Measurements from ENCODE around the gene C2orf80. TPM values are rescaled to one million over a fixed set of nuclear protein-coding genes. Genes with fewer than 3 reads are reported as not detected.
"Not testable (repeated sequence)": the region's sequence is repeated elsewhere in the genome, so short reads cannot be mapped to it uniquely, and the experiment has no call there.

C2orf80 gene
- polyA plus RNA-seq, 1 donor, result not detected

- no peak for DNase-seq
Measured at GRCh38 chr2:208134928-208135586, 54.8 kb downstream of the C2orf80 start.

GRCh38 chr2:208130712-208131110 lies 59.1 kb downstream of the C2orf80 start:
- DNase-seq, result no peak

- DNase-seq, result no peak
Measured at GRCh38 chr2:208129744-208130711, 59.8 kb downstream of the C2orf80 start, which contains the start of gene CRYGC. Gene CRYGC, minus strand, starts transcription at chr2:208129828. Its CDS starts 36 bp downstream, at chr2:208129792.

- DNase-seq, result no peak
Measured at GRCh38 chr2:208128136-208128535, 61.7 kb downstream of the C2orf80 start.

GRCh38 chr2:208127090-208127489 lies 62.7 kb downstream of the C2orf80 start:
- no peak for DNase-seq

- DNase-seq, result no peak
Measured at GRCh38 chr2:208125251-208125650, 64.6 kb downstream of the C2orf80 start.

- not testable (repeated sequence) for DNase-seq
Measured at GRCh38 chr2:208124013-208124715, 65.7 kb downstream of the C2orf80 start, which contains the start of gene CRYGD. Gene CRYGD, minus strand, starts transcription at chr2:208124524. Its CDS starts 51 bp downstream, at chr2:208124473.

GRCh38 chr2:208122248-208122647 lies 67.6 kb downstream of the C2orf80 start:
- DNase-seq, result no peak

- no peak for DNase-seq
Measured at GRCh38 chr2:208118918-208119317, 70.9 kb downstream of the C2orf80 start.

GRCh38 chr2:208117390-208117789 lies 72.4 kb downstream of the C2orf80 start:
- not testable (repeated sequence) for DNase-seq

Other genes with a start within 250 kb of the C2orf80 start
- gene PLEKHM3, start 164.5 kb downstream of the C2orf80 start, polyA plus RNA-seq (ENCODE audit: insufficient read length), result 8.1 TPM
- not detected for gene CRYGD, start 65.5 kb downstream of the C2orf80 start, polyA plus RNA-seq (ENCODE audit: insufficient read length)
- not detected for gene CRYGC, start 60.2 kb downstream of the C2orf80 start, polyA plus RNA-seq (ENCODE audit: insufficient read length)
- not detected for gene CRYGB, start 43.9 kb downstream of the C2orf80 start, polyA plus RNA-seq (ENCODE audit: insufficient read length)
- gene CRYGA, start 26.4 kb downstream of the C2orf80 start, polyA plus RNA-seq (ENCODE audit: insufficient read length), result not detected
- gene IDH1, start 65.0 kb upstream of the C2orf80 start, polyA plus RNA-seq (ENCODE audit: insufficient read length), result 34.2 TPM
- 17.2 TPM for gene PIKFYVE, start 76.2 kb upstream of the C2orf80 start, polyA plus RNA-seq (ENCODE audit: insufficient read length)
- 0.08 TPM for gene PTH2R, start 216.8 kb upstream of the C2orf80 start, polyA plus RNA-seq (ENCODE audit: insufficient read length)